Mesenchymal stem cell (in vitro differentiated cells and primary cell): Measurements from ENCODE around the gene ATXN7L1.

Experiments used
- DNase-seq: peaks from one replicate; pipeline ENCODE4 v3.0.0-alpha.2; 2013
- H2AFZ ChIP-seq: one replicate; pipeline ENCODE4 v1.6.1; 2013; ENCODE audit warnings: low read depth, mild to moderate bottlenecking, control low read depth, inconsistent platforms, low read length, moderate library complexity
- H2AK5ac ChIP-seq: 2 replicates; pipeline ENCODE4 v1.6.1; 2013; ENCODE audit warnings: low read length, moderate library complexity, mild to moderate bottlenecking, inconsistent platforms; ENCODE audit not compliant: severe bottlenecking
- H2BK120ac ChIP-seq: one replicate; pipeline ENCODE4 v1.6.1; 2013; ENCODE audit warnings: low read depth, mild to moderate bottlenecking, inconsistent platforms, low read length, moderate library complexity
- H2BK12ac ChIP-seq, 2 experiments: one replicate each; pipeline ENCODE4 v1.6.1; 2013; ENCODE audit warnings: inconsistent platforms in 2 of 2, low read length in 2 of 2, mild to moderate bottlenecking in 2 of 2, moderate library complexity in 2 of 2, control low read depth in 1 of 2
- H2BK15ac ChIP-seq: one replicate; pipeline ENCODE4 v1.6.1; 2013; ENCODE audit warnings: mild to moderate bottlenecking, low read depth, inconsistent platforms; ENCODE audit not compliant: poor library complexity, severe bottlenecking
- H2BK5ac ChIP-seq: 2 replicates; pipeline ENCODE4 v1.6.1; 2013; ENCODE audit warnings: low read depth, mild to moderate bottlenecking, low read length, control low read depth, inconsistent platforms; ENCODE audit not compliant: poor library complexity, severe bottlenecking
- H3K14ac ChIP-seq, 2 experiments: one replicate each; pipeline ENCODE4 v1.6.1; 2013; ENCODE audit warnings: inconsistent platforms in 2 of 2, low read length in 2 of 2, control low read depth in 1 of 2, mild to moderate bottlenecking in 1 of 2, moderate library complexity in 1 of 2
- H3K18ac ChIP-seq, 2 experiments: one replicate each; pipeline ENCODE4 v1.6.1; 2013; ENCODE audit warnings: inconsistent platforms in 2 of 2, low read length in 2 of 2, control low read depth in 1 of 2, low read depth in 1 of 2, mild to moderate bottlenecking in 1 of 2
- H3K23ac ChIP-seq, 2 experiments: one replicate each; pipeline ENCODE4 v1.6.1; 2013; ENCODE audit warnings: inconsistent platforms in 2 of 2, low read length in 2 of 2, mild to moderate bottlenecking in 2 of 2, moderate library complexity in 2 of 2, control low read depth in 1 of 2
- H3K27ac ChIP-seq: 2 replicates; pipeline ENCODE4 v1.5.1; 2013; ENCODE audit warnings: mild to moderate bottlenecking, moderate library complexity, low read length, control low read depth, inconsistent platforms; ENCODE audit not compliant: poor library complexity, severe bottlenecking
- H3K27me3 ChIP-seq, 2 experiments: 2 replicates each; pipeline versions ENCODE4 v1.6.1 to v1.7.0; 2013; ENCODE audit warnings: low read length in 2 of 2, mild to moderate bottlenecking in 2 of 2, moderate library complexity in 2 of 2, control low read depth in 1 of 2, inconsistent platforms in 1 of 2; ENCODE audit not compliant: control insufficient read depth in 1 of 2, insufficient read depth in 1 of 2
- H3K36me3 ChIP-seq, 2 experiments: 2 replicates each; pipeline versions ENCODE4 v1.6.1 to v1.7.0; 2013; ENCODE audit warnings: low read length in 2 of 2, control low read depth in 1 of 2, inconsistent platforms in 1 of 2, low read depth in 1 of 2, mild to moderate bottlenecking in 1 of 2; ENCODE audit not compliant: insufficient read depth in 2 of 2, control insufficient read depth in 1 of 2
- H3K4ac ChIP-seq, 2 experiments: one replicate each; pipeline ENCODE4 v1.6.1; 2013; ENCODE audit warnings: inconsistent platforms in 2 of 2, low read length in 2 of 2, mild to moderate bottlenecking in 2 of 2, moderate library complexity in 2 of 2, control low read depth in 1 of 2, low read depth in 1 of 2
- H3K4me1 ChIP-seq: 2 replicates; pipeline ENCODE4 v1.6.1; 2013; ENCODE audit warnings: low read depth, low read length, control low read depth; ENCODE audit not compliant: control insufficient read depth, insufficient read depth
- H3K4me2 ChIP-seq: 2 replicates; pipeline ENCODE4 v1.6.1; 2013; ENCODE audit warnings: low read length, mild to moderate bottlenecking, inconsistent platforms; ENCODE audit not compliant: poor library complexity, severe bottlenecking
- H3K4me3 ChIP-seq, 2 experiments: 2 replicates each; pipeline versions ENCODE4 v1.5.1 to v1.7.0; 2013; ENCODE audit warnings: low read length in 2 of 2, mild to moderate bottlenecking in 2 of 2, control low read depth in 1 of 2, low read depth in 1 of 2; ENCODE audit not compliant: insufficient read depth in 1 of 2
- H3K79me1 ChIP-seq: replicated peaks from 2 replicates; pipeline ENCODE4 v1.6.1; 2013; ENCODE audit warnings: mild to moderate bottlenecking, control low read depth, low read length, inconsistent platforms; ENCODE audit not compliant: poor library complexity, severe bottlenecking
- H3K9ac ChIP-seq: 2 replicates; pipeline ENCODE4 v1.7.0; 2013; ENCODE audit warnings: mild to moderate bottlenecking, low read length, moderate library complexity
- H3K9me3 ChIP-seq: 2 replicates; pipeline ENCODE4 v1.7.0; 2013; ENCODE audit warnings: mild to moderate bottlenecking, low read length; ENCODE audit not compliant: control insufficient read depth
- H4K8ac ChIP-seq: one replicate; pipeline ENCODE4 v1.6.1; 2013; ENCODE audit warnings: inconsistent platforms, mild to moderate bottlenecking, low read length, moderate library complexity
- H4K91ac ChIP-seq: one replicate; pipeline ENCODE4 v1.6.1; 2013; ENCODE audit warnings: mild to moderate bottlenecking, low read length, inconsistent platforms
- WGBS: methylation state at CpG from one replicate; pipeline ENCODE4 v1.1.7; 2013; ENCODE audit warnings: mixed read lengths; 5-methylcytosine and 5-hydroxymethylcytosine counted together

ATXN7L1 gene

DNA sequence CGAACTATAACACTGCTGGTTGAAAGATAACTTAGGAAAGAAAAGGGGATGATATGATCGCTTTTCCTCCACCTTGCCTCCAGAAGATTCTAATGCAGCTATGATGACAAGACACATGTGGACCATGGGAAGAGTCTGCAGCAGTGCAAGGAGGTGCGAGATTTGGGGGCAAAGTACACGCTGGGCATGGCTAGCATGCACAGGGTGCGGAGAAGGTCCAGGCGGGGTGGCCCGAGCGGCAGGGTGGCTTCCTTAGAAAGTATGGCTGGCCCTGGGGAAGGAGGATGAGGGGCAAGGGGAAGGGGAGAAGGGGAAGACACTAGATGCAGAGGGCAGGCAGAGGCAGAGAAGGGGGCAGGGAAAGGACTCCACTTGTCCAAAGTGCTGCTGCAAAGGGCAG is 15.6 kb downstream of the ATXN7L1 start:
- H3K14ac ChIP-seq = peak overlapping the region in 1 of 2 experiments; percentile 4
- no peak for DNase-seq
- H3K27me3 ChIP-seq = no peaks in the 10 kb centered on the region
- no peak overlapping the region for H2AK5ac ChIP-seq
- no peak overlapping the region for H2BK5ac ChIP-seq
- peaks cover 2% of the 10 kb centered on the region for H3K4me1 ChIP-seq
- peaks cover 7 to 17% of the 10 kb centered on the region in 2 experiments for H3K36me3 ChIP-seq
- no peak overlapping the region for H2BK120ac ChIP-seq
- H3K9me3 ChIP-seq = no peaks in the 10 kb centered on the region
- H3K4ac ChIP-seq = no peak overlapping the region
- WGBS = 97% methylated on average over 8 of the region's 8 CpGs
- no peak overlapping the region for H3K23ac ChIP-seq
- no peak overlapping the region for H2BK15ac ChIP-seq
- H4K91ac ChIP-seq = no peak overlapping the region
- no peak overlapping the region for H4K8ac ChIP-seq
- H2BK12ac ChIP-seq = no peak overlapping the region
- H3K4me2 ChIP-seq = no peak overlapping the region
- H3K27ac ChIP-seq = no peak overlapping the region
- no peak overlapping the region for H3K4me3 ChIP-seq
- no peak overlapping the region for H3K9ac ChIP-seq
- no peak overlapping the region for H3K18ac ChIP-seq
- H2AFZ ChIP-seq = no peak overlapping the region
- peaks cover 22% of the 10 kb centered on the region for H3K79me1 ChIP-seq

DNA sequence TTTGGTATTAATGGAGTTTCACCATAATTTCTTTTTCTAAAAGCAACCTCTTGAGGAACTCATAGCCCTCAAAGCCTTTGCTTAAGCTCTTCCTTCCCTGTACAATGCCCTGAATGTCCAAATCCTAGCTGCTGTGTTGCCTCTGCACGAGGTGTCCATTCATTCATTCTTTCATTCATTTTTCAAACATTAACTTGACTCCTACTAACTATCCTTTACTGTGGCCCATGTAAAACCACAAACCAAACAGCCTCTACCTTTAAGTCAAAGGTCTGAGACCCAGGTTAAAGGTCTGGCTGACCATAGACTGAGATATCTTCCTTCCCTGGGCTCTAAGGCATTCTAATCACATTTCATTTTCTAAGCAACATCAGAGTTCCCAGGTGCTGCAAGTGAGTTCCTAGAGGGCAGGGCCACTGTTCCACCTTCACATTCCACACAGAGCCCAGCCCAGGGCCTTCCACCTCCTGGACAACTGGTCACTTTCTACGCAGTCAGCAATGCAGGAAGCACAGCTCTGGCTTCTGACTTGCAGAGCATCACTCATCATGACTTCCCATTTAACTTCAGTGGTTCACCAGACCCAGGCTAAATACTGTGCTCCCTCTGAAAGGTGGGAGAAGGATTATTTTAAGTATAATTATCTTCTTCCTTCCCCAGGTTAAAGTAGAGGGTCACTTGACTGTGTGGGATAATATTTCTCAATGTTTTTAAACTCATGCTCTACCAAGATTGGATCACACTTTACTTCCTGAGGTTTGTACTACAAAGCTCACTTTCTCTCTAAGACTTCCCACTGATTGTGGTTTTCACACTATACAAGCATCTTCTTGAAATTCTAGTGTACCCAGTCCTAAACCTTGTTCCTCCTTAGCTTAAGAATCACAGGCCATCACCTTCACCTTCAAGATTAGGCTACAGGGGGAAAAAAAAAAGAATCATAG is 19.1 kb downstream of the ATXN7L1 start:
- H3K4me2 ChIP-seq = no peak overlapping the region
- H3K23ac ChIP-seq = no peak overlapping the region
- H3K36me3 ChIP-seq = peaks cover 3 to 10% of the 10 kb centered on the region in 2 experiments
- no peaks in the 10 kb centered on the region for H3K27me3 ChIP-seq
- H3K9ac ChIP-seq = no peak overlapping the region
- H2AFZ ChIP-seq = no peak overlapping the region
- H2AK5ac ChIP-seq = no peak overlapping the region
- no peaks in the 10 kb centered on the region for H3K9me3 ChIP-seq
- H2BK12ac ChIP-seq = no peak overlapping the region
- no peak overlapping the region for H3K27ac ChIP-seq
- DNase-seq = no peak
- H2BK5ac ChIP-seq = no peak overlapping the region
- no peak overlapping the region for H3K4ac ChIP-seq
- 91% methylated on average over 2 of the region's 2 CpGs for WGBS
- no peak overlapping the region for H4K91ac ChIP-seq
- H3K18ac ChIP-seq = no peak overlapping the region
- no peak overlapping the region for H3K4me3 ChIP-seq
- no peak overlapping the region for H3K14ac ChIP-seq
- H3K4me1 ChIP-seq = peaks cover 8% of the 10 kb centered on the region
- H4K8ac ChIP-seq = no peak overlapping the region
- H2BK120ac ChIP-seq = no peak overlapping the region
- peaks cover 18% of the 10 kb centered on the region for H3K79me1 ChIP-seq
- no peak overlapping the region for H2BK15ac ChIP-seq

DNA sequence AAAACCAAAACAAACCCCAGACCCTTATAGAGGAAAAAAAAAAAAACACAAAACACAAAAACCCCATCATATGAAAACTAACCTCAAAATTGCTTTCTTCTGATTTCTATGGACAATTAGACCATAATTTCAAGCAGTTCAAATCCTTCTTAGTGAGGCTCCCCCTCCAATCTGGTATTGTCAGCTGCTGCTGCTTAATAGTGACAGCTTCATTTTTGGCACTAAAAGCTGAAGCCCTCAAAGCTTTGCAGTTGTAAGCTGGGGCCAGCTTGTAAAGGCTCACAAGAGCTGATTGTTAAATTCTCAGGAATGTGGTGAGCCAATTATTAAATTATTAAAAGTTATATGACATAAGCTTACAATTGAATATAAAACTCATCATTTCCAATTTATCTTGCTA is 21.9 kb downstream of the ATXN7L1 start:
- Histone ChIP-seq H3K27ac (no peak overlapping the region), H4K91ac (no peak overlapping the region), H3K23ac (no peak overlapping the region), H3K4me1 (peaks cover 13% of the 10 kb centered on the region), H3K36me3 (peaks cover 0 to 3% of the 10 kb centered on the region in 2 experiments), H3K27me3 (no peaks in the 10 kb centered on the region), H3K14ac (no peak overlapping the region), H2BK12ac (no peak overlapping the region), H3K79me1 (peaks cover 23% of the 10 kb centered on the region), H3K4ac (no peak overlapping the region), H3K18ac (no peak overlapping the region), H2BK120ac (no peak overlapping the region), H2BK15ac (no peak overlapping the region), H2AK5ac (no peak overlapping the region), H3K4me3 (no peak overlapping the region), H3K4me2 (no peak overlapping the region), H3K9ac (peak overlapping the region; percentile 34), H2AFZ (no peak overlapping the region), H3K9me3 (no peaks in the 10 kb centered on the region), H4K8ac (no peak overlapping the region), H2BK5ac (no peak overlapping the region)
- DNase-seq = no peak

DNA sequence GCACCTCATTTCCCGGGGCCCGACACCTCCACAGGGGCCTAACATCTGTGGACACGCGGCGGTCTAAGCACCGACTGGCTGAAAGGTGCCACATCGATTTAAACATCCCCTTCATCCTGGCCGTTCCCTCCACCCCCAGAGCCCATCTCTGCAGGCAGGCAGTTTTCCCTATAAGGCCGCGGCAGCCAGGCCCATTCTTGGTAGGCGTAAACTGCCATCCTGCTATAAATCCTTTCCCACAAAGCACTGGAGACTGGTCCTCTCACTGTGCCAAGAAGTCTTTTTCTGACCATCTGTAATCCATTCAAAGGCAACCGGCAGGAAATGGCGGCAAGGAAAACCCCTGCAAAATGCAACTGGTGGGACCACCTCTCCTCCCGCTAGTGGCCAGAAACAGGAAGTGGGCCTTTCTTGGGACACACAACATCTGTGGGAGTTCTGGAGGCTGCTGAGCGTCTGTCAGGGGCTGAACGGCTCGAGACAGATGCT is 22.4 kb downstream of the ATXN7L1 start:
- H3K4me1 ChIP-seq = peaks cover 18% of the 10 kb centered on the region
- H2BK15ac ChIP-seq = peak overlapping the region; percentile 73
- 65% methylated on average over 14 of the region's 17 CpGs for WGBS

More for the DNA sequence above, 22.4 kb downstream of the ATXN7L1 start:
- H2BK5ac ChIP-seq = no peak overlapping the region
- peak overlapping the region; percentile 43 for H4K91ac ChIP-seq
- no peak overlapping the region for H2AFZ ChIP-seq
- no peak overlapping the region for H3K27ac ChIP-seq
- no peaks in the 10 kb centered on the region for H3K9me3 ChIP-seq
- peak; percentile 36 for DNase-seq
- H4K8ac ChIP-seq = peak overlapping the region; percentile 95
- peaks cover 25% of the 10 kb centered on the region for H3K79me1 ChIP-seq
- H3K9ac ChIP-seq = peak overlapping the region; percentile 34
- H3K14ac ChIP-seq = no peak overlapping the region
- no peak overlapping the region for H3K23ac ChIP-seq
- no peak overlapping the region for H2BK12ac ChIP-seq
- H2BK120ac ChIP-seq = no peak overlapping the region
- H3K4me3 ChIP-seq = peak overlapping the region in 1 of 2 experiments; percentile 36
- H3K4me2 ChIP-seq = no peak overlapping the region
- no peak overlapping the region for H3K4ac ChIP-seq
- H2AK5ac ChIP-seq = no peak overlapping the region
- H3K27me3 ChIP-seq = no peaks in the 10 kb centered on the region
- peaks cover 0 to 3% of the 10 kb centered on the region in 2 experiments for H3K36me3 ChIP-seq
- peak overlapping the region in 1 of 2 experiments; percentile 80 for H3K18ac ChIP-seq
